ENCODE measurements around the gene TMEM145.

Gene TMEM145

DNA sequence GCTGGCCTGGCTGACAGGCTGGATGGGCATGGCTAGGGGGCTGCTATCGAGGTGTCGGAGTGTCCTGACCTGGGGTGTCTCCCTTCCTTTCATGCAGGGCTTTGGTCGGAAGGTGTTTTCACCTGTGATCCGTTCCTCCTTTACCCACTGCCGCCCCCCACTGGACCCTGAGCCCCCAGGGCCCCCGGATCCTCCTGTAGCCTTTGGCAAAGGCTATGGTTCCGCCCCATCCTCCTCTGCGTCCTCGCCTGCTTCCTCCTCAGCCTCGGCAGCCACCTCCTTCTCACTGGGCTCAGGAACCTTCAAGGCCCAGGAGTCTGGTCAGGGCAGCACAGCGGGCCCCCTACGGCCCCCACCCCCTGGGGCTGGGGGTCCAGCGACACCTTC is 23.0 kb upstream of the TMEM145 start:
- DNase-seq = no peak

GRCh38 chr19:42290523-42291434 is 22.3 kb upstream of the TMEM145 start:
- DNase-seq = no peak

- DNase-seq = no peak
These were observed 21.7 kb upstream of the TMEM145 start for GRCh38 chr19:42291435-42291810.

GRCh38 chr19:42292042-42292960 is 20.8 kb upstream of the TMEM145 start:
- no peak for DNase-seq

GRCh38 chr19:42292963-42293362 is 20.1 kb upstream of the TMEM145 start:
- DNase-seq = no peak

- no peak for DNase-seq
These were observed 19.6 kb upstream of the TMEM145 start for GRCh38 chr19:42293540-42293939.

DNA sequence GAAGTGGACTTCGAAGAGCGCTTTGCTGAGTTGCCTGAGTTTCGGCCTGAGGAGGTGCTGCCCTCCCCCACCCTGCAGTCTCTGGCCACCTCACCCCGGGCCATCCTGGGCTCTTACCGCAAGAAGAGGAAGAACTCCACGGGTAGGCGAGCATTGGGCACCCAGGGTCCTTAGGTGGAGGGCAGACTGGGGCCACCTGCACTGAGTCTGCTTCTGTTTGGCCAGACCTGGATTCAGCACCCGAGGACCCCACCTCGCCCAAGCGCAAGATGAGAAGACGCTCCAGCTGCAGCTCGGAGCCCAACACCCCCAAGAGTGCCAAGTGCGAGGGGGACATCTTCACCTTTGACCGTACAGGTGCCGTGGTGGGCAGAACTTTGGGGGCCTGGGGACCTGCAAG is 19.2 kb upstream of the TMEM145 start:
- DNase-seq = no peak

DNA sequence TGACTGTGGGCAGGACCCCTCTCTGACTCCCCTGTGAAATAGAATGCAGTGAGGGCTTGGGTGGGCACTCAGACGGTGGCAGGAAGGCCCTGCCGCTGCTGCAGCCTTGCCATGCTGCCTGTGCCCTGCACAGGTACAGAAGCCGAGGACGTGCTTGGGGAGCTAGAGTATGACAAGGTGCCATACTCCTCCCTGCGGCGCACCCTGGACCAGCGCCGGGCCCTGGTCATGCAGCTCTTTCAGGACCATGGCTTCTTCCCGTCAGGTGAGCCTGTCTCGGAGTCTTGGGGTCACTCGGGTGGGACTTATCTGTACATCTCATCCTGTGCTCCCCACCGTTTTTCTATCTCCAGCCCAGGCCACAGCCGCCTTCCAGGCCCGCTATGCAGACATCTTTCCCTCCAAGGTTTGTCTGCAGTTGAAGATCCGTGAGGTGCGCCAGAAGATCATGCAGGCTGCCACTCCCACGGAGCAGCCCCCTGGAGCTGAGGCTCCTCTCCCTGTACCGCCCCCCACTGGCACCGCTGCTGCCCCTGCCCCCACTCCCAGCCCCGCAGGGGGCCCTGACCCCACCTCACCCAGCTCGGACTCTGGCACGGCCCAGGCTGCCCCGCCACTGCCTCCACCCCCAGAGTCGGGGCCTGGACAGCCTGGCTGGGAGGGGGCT is 18.5 kb upstream of the TMEM145 start:
- no peak for DNase-seq

GRCh38 chr19:42295342-42295741 is 17.8 kb upstream of the TMEM145 start:
- no peak for DNase-seq

GRCh38 chr19:42295831-42296525 is 17.1 kb upstream of the TMEM145 start:
- DNase-seq = no peak

DNA sequence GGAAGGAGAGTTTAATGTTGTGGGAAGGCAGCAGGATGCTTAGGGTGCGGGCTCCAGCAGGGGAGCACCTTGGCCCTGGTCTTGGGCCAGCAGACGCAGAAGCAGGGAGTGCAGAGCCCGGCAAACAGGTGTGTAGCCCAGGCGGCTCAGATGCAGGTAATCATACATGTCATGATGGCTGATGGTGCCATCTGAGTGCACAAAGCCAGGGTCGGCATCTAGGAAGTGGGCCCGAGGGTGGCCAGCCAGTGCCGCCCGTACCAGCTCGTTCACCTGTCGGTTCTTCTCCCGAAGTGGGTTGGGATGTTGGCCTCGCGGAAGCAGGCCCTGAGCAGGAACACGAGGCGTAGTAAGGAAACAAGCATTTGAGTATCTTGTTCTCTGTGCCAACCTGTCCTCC is 16.1 kb upstream of the TMEM145 start:
- no peak for DNase-seq

DNA sequence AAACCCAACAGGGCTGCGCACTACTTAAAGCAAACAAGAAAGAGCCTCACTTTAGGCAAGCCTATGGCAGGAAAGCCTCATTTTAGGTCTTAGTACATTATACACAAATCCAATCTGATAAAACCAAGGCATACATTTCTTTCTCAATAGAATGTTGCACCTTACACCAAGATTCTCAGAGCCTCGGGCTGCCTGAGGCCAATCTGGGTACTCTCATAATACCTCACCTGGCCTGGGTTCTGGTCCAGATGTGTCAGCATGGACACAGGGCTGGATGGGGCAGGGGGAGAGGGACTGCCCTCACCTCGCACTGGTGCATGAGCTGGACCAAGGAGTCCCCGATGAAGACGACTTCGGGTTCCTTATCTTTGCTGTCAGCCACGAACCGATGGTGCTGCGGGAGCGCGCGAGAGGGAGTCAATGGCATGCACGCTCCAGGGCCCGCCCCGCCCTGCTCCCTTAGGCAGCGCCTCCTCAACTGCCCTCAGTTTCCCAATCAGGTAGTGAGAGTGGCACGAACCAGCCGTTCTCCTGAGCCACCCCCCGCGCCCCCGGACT is 11.4 kb upstream of the TMEM145 start, which contains the start of gene PRR19:
TSS of gene PRR19 (plus strand) at position 487 of the 558 bp plus-strand sequence. CDS start 7,453 bp downstream, outside the sequence.
- no peak for DNase-seq

- no peak for DNase-seq
These were observed 10.0 kb upstream of the TMEM145 start for GRCh38 chr19:42303101-42303464.

GRCh38 chr19:42303876-42304275 is 9.2 kb upstream of the TMEM145 start:
- no peak for DNase-seq

DNA sequence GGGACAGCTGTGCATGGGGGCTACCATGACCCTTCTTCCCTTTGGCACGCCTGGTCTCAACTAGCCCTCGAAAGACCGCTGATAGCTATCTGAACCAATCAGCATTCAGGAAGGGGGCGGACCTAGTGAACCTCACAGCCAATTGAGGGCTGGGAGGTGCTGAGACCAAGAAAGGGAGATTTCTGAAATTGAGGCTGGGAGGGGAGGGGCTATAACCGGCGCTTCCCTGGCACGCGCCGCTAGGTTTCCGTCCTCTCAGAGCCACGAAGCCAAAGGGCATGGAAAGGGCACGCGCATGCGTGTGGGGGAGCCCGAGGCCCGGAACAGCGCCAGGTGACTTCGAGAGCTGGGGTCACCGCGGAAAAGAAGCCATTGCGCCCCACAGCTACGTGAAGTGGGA is 6.5 kb upstream of the TMEM145 start:
- no peak for DNase-seq

GRCh38 chr19:42309686-42310085 is 3.4 kb upstream of the TMEM145 start:
- no peak for DNase-seq

GRCh38 chr19:42311657-42312056 is 1.5 kb upstream of the TMEM145 start:
- no peak for DNase-seq

DNA sequence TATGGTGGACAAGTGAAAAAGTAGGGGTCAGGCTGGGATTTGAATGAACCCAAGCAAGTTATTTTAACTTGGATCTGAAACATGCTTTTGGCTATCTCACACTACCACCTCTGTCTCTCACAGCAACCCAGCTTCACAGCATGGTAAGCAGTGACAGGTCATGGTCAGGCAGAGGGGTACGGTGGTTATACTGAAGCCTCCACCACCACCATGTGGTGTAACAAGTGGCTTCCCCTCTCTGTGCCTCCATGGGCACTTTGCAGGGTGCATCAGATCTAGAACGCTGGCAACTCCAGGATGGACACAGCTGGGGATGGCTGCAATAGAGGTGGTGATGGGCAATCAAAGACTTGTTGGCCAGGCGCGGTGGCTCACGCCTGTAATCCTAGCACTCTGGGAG is 739 bp upstream of the TMEM145 start:
- no peak for DNase-seq

GRCh38 chr19:42313840-42314755 is 989 bp downstream of the TMEM145 start:
- no peak for DNase-seq

- DNase-seq = no peak
These were observed 1.9 kb downstream of the TMEM145 start for GRCh38 chr19:42315024-42315423.
